ENCODE results near the gene IGSF3.
"Not testable (repeated sequence)": the region's sequence is repeated elsewhere in the genome, so short reads cannot be mapped to it uniquely, and the experiment has no call there.

IGSF3 gene

GRCh38 chr1:116661633-116662032 lies 5.9 kb downstream of the IGSF3 start:
- no peak for DNase-seq (ENCODE audit: low read depth)

GRCh38 chr1:116658645-116659044 lies 8.9 kb downstream of the IGSF3 start:
- DNase-seq (ENCODE audit: low read depth), result not testable (repeated sequence)

- DNase-seq (ENCODE audit: low read depth), result not testable (repeated sequence)
Measured at GRCh38 chr1:116657836-116658235, 9.7 kb downstream of the IGSF3 start.

- no peak for DNase-seq (ENCODE audit: low read depth)
Measured at GRCh38 chr1:116654351-116654750, 13.2 kb downstream of the IGSF3 start.

GRCh38 chr1:116652598-116652997 lies 14.9 kb downstream of the IGSF3 start:
- not testable (repeated sequence) for DNase-seq (ENCODE audit: low read depth)

- DNase-seq (ENCODE audit: low read depth), result not testable (repeated sequence)
Measured at GRCh38 chr1:116650781-116651180, 16.8 kb downstream of the IGSF3 start.

GRCh38 chr1:116649041-116649440 lies 18.5 kb downstream of the IGSF3 start:
- not testable (repeated sequence) for DNase-seq (ENCODE audit: low read depth)

GRCh38 chr1:116648325-116648724 lies 19.2 kb downstream of the IGSF3 start:
- DNase-seq (ENCODE audit: low read depth), result not testable (repeated sequence)

- DNase-seq (ENCODE audit: low read depth), result not testable (repeated sequence)
Measured at GRCh38 chr1:116647186-116647585, 20.3 kb downstream of the IGSF3 start.

GRCh38 chr1:116646673-116647170 lies 20.8 kb downstream of the IGSF3 start:
- not testable (repeated sequence) for DNase-seq (ENCODE audit: low read depth)

GRCh38 chr1:116645802-116646672 lies 21.5 kb downstream of the IGSF3 start:
- not testable (repeated sequence) for DNase-seq (ENCODE audit: low read depth)

- not testable (repeated sequence) for DNase-seq (ENCODE audit: low read depth)
Measured at GRCh38 chr1:116644993-116645392, 22.5 kb downstream of the IGSF3 start.

- not testable (repeated sequence) for DNase-seq (ENCODE audit: low read depth)
Measured at GRCh38 chr1:116644096-116644495, 23.4 kb downstream of the IGSF3 start.

GRCh38 chr1:116643281-116643751 lies 24.2 kb downstream of the IGSF3 start:
- DNase-seq (ENCODE audit: low read depth), result not testable (repeated sequence)

- DNase-seq (ENCODE audit: low read depth), result not testable (repeated sequence)
Measured at GRCh38 chr1:116642311-116643280, 24.9 kb downstream of the IGSF3 start.

- DNase-seq (ENCODE audit: low read depth), result not testable (repeated sequence)
Measured at GRCh38 chr1:116637583-116637982, 29.9 kb downstream of the IGSF3 start.

GRCh38 chr1:116636584-116636983 lies 30.9 kb downstream of the IGSF3 start:
- DNase-seq (ENCODE audit: low read depth), result not testable (repeated sequence)

- not testable (repeated sequence) for DNase-seq (ENCODE audit: low read depth)
Measured at GRCh38 chr1:116634386-116634785, 33.1 kb downstream of the IGSF3 start.

GRCh38 chr1:116631996-116632925 lies 35.3 kb downstream of the IGSF3 start:
- not testable (repeated sequence) for DNase-seq (ENCODE audit: low read depth)

GRCh38 chr1:116631554-116631953 lies 36.0 kb downstream of the IGSF3 start:
- not testable (repeated sequence) for DNase-seq (ENCODE audit: low read depth)

GRCh38 chr1:116630057-116630456 lies 37.5 kb downstream of the IGSF3 start:
- DNase-seq (ENCODE audit: low read depth), result not testable (repeated sequence)

All from stimulated activated CD4-positive, alpha-beta T cell treated with anti-CD3 and anti-CD28 coated beads, Interleukin-2, amount 100 ng/mL, for 4 hours (primary cell).